Fibroblast of skin of back (primary cell): Measurements from ENCODE around the gene ITFG2. TPM values are rescaled to one million over a fixed set of nuclear protein-coding genes. Genes with fewer than 3 reads are reported as not detected.
A peak's percentile ranks its signal among the peaks of the same experiment; 100 is the strongest.
"Not testable (repeated sequence)": the region's sequence is repeated elsewhere in the genome, so short reads cannot be mapped to it uniquely, and the experiment has no call there.

Experiments
- DNase-seq: peaks from one replicate; pipeline ENCODE4 v3.0.0-alpha.2; 2013
- polyA plus RNA-seq, 2 experiments: library from polyadenylated mRNA; unstranded; fragments of 120-200 nt; gene quantifications; one replicate each; pipeline ENCODE4 v1.2.1, GENCODE V29; 2013; ENCODE audit not compliant: insufficient read length in 2 of 2

The ITFG2 gene
- 30.3 TPM for polyA plus RNA-seq (2013, experiment 1 of 2; ENCODE audit: insufficient read length)
- polyA plus RNA-seq (2013, experiment 2 of 2; ENCODE audit: insufficient read length): 13.5 TPM

- DNase-seq: peak; percentile 99
These were observed at the start of gene ITFG2 for GRCh38 chr12:2812290-2813213. TSS of gene ITFG2 (plus strand) at chr12:2812668. CDS start at chr12:2812761, 93 bp downstream.

DNA sequence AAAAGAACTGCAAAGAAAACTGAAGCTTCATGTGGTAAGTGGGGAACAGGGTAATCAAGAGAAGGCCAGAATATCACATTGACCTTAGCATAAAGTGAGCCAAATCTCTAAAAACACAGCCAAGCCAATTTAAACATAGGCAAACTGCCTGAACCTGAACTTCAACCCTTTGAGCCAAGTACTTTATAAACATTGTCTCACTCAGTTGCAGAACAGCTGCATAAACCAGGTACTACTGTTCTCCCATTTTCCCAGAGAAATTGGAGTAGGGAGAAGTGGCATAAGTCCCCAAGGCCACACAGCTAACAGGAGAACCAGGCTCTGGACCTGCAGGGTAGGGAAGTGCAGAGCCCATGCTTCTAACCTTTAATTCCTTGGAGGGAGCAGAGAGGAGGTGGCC lies 48.1 kb upstream of the ITFG2 start:
- DNase-seq: no peak

GRCh38 chr12:2765052-2765451 lies 47.4 kb upstream of the ITFG2 start:
- DNase-seq: no peak

DNA sequence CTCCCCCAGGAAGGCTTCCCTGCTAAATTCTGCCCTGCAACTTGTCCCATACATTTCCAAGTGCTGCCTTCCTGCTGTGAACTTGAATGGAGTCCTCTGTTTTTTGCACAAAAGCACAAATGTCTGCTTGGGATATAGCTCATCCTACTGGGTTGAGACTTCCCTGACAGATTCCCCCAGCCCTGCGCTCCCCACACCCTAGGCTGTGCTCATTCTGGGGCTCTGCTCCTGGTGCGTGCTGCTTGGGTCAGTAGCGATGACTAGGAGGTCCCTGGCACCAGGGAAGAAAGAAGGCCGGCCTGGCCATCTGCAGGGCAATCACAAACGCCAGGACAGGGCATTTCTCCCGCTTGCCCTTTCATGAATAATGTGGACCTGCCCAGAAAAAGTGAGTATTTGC lies 46.9 kb upstream of the ITFG2 start:
- DNase-seq: no peak

GRCh38 chr12:2768224-2768961 lies 44.1 kb upstream of the ITFG2 start:
- no peak for DNase-seq

DNA sequence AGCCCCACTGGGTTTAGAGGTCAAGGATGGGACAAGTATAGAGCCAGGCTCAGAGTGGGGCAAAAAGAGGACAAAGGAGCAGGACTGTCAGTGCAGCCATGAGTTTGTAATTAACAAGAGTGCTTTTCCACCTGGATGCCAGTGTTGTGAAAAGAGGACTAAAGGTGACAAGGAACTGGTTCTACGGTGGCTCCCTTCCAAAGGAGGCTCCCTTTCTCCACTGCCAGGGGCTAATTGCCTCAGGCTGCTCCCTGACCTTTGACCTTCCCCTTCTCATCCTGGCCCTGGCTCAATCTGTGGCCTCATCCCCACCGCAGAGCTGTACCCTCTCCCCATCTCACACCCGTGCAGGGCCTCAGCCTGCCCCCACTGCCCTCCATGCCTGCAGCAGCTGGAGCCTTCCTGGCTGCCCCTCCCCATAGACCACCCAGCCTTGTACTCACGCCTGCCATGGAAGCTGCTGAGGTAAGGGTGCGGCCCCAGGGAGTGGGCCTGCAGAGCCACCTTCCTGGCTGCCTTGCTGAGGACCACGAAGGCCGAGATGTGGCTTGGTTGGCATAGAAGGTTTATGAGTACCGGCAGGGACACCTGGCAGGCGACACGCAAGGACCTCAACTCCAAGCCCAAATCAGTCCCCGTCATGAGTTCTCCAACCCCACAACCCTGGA lies 42.5 kb upstream of the ITFG2 start:
- DNase-seq: no peak

DNA sequence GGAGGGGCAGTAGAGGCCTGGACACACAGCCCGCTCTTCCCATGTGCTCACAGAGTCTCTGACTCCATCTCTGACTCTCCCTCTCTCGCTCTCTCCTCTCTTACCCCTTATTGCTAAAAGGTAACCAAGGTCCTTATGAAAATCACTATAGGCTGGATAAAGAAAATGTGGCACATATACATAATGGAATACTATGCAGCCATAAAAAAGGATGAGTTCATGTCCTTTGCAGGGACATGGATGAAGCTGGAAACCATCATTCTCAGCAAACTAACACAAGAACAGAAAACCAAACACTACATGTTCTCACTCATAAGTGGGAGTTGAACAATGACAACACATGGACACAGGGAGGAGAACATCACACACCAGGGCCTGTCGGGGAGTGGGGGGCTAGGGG lies 41.9 kb upstream of the ITFG2 start:
- not testable (repeated sequence) for DNase-seq

- no peak for DNase-seq
These were observed 40.1 kb upstream of the ITFG2 start for GRCh38 chr12:2772370-2772769.

DNA sequence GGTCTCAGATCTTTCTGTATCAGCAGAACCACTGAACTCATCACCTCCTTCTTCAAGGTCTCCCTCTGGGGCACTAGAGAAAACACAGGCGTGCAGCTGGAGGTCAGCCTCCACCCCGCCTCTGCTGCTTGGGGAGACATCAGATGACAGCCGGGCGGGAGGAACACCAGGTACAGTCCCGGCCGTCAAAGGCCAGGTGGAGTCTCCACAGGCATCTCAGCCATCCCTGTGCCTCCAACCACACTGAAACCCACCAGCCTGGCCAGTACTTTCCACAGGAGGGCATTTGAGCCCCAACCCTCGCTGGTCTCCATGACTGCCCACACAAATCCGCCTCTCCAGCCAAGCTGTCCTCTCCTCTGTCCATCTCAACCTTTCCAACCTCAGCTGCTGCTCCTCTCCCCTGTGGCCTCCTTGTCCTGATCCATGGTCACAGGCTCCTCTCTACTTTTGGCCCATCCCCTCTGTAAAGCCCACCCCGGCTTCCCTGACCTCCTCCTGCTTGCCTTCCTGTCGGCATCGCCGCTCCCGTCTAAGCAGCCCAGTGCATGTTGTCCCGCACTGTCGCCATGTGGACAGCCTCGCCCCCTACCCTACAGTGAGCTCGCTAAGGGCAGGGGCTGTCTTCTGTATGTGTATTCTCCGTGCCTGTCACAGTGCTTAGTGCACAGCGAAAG lies 39.1 kb upstream of the ITFG2 start:
- DNase-seq: no peak

GRCh38 chr12:2775431-2775830 lies 37.0 kb upstream of the ITFG2 start:
- no peak for DNase-seq

DNA sequence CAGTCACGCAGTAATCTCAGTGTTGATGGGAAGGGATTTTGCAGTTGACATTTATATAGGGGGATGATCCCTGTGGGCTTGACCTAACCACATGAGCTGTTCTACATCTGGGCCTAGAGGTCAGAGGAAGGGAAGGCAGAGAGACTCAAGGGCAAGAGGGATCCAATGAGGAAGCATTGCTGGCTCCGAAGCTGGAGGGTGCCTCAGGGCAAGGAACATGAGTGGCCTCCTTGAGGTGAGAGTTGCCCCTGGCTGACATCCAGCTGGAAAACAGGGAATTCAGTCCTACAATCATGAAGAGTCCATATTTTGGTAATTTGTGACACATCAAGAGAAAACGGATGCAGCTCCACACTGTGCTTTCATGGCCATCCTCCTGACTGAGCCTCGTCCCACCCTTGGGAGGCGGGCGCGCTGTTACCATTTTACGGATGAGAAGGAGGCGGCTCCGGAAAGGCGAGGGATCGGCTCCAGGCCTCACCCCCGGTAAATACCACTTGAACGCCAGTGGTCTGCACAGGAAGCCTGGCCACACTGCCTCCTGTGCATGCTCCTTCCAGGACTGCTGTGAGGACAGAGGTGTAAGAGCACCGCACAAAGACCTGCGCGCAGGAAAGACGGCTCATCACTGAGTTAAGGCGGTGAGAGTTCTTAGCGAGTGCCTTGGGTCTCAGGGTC lies 36.2 kb upstream of the ITFG2 start:
- DNase-seq: no peak

GRCh38 chr12:2779281-2779680 lies 33.2 kb upstream of the ITFG2 start:
- DNase-seq: no peak

DNA sequence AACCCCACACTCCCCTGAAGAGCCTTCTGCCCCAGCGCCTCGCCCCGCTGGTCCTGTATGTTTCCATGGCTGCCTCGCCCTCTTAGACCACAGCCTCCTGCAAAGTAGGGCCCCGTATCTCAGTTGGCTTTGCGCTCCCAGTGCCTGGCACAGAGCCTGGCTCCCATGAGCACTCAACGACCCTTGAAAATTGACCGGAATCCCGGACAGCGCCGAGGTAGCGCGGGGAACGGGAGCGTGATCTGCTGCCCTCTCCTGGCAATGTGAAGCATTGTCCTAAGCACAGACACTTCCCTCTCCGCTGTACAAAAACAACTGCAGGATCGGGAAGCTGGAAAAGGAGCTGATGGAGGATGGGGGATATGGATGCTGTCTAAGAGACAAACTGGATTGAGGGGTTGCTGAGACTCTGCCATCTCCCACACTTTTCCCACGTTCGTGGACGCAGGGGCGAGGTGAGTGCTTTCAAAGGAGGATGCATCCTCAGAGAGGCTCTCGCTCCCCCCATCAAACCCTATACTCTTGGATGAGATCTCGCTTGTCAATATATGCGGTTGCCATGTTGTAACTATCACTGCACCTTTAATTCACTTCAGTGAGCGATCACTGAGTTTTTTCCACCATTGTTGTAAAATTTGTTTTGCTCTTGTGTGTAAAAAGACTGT lies 28.4 kb upstream of the ITFG2 start:
- DNase-seq: peak; percentile 40

GRCh38 chr12:2785017-2785416 lies 27.5 kb upstream of the ITFG2 start:
- DNase-seq: no peak

DNA sequence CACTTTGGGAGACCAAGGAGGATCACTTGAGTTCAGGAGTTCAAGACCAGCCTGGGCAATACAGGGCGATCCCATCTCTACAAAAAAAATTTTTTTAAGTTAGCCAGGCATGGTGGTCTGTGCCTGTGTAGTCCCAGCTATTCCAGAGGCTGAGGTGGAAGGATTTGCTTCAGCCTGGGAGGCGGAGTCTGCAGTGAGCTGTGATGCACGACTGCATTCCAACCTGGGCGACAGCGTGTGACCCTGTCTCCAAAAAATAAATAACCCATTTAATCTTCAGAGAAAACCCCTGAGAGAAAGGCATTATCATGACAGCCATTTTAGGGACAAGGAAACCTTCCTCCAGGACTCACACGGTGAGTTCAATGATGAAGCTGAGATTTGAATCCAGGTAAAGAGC lies 21.4 kb upstream of the ITFG2 start:
- no peak for DNase-seq

- DNase-seq: no peak
These were observed 19.6 kb upstream of the ITFG2 start for GRCh38 chr12:2792671-2793500.

- no peak for DNase-seq
These were observed 18.9 kb upstream of the ITFG2 start for GRCh38 chr12:2793561-2793960.

GRCh38 chr12:2794191-2794735 lies 18.2 kb upstream of the ITFG2 start:
- DNase-seq: no peak

DNA sequence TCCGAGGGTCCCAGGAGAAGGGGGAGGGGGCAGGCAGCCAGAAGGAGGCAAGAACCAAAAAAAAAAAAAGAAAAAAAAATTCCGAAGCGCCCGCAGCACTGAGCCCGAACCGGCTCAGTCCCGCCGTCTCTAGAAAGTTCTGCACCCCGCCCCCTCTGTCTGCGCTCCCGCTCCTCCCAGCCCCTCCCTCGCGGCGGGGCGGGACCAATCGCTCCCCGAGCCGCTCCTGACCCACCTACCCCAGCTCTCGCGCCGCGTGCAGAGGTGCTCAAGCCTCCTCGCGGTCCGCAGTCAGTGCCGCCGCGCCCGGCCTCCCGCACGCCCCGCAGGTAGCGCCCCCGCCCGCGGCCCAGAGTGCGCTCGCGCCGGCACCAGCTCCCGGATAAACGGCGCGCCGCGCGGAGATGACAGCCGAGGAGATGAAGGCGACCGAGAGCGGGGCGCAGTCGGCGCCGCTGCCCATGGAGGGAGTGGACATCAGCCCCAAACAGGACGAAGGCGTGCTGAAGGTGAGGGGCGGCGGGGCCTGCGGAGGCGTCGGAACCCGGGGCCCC lies 17.7 kb upstream of the ITFG2 start, which contains the start of gene FKBP4:
Gene FKBP4 (plus strand): TSS at position 235 of the 554 bp plus-strand sequence. CDS start 170 bp downstream, at position 405.
- DNase-seq: peak; percentile 82
